HG02943 (cell line): Measurements from ENCODE around the gene ZFAND4.
"Not testable (repeated sequence)": the region's sequence is repeated elsewhere in the genome, so short reads cannot be mapped to it uniquely, and the experiment has no call there.

ENCODE experiments used
- ATAC-seq: cut with Tn5 transposase; IDR thresholded peaks from one replicate; pipeline ENCODE4 v1.9.1; 2021; ENCODE audit warnings: mild to moderate bottlenecking, low read depth, moderate library complexity; ENCODE audit not compliant: unreplicated experiment

Gene ZFAND4

GRCh38 chr10:45672181-45673073, at the start of gene ZFAND4:
Gene ZFAND4 (minus strand): TSS chr10:45672772. CDS start chr10:45663725, 9,047 bp downstream.
- peak; percentile 98 for ATAC-seq

GRCh38 chr10:45721503-45721902, 48.9 kb upstream of the ZFAND4 start:
- not testable (repeated sequence) for ATAC-seq

DNA sequence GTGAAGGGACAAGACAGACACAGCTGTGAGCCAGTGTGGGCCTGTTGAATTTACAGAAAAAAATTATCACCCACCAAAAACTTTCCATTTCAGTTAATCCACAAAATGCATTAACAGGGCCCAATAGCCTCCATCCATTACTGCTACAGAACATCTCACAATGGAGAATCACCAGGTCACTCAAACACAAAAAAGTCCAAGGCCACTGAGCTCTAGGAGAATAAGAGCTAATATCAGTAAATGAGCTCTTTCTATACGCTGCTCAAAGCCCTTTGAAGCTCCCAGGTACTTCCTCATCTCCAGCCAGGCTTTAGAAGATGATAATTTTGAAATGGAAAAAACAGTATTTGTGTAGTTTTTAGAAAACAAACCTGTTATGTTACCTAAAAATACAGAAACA, 45.1 kb upstream of the ZFAND4 start:
- not testable (repeated sequence) for ATAC-seq

DNA sequence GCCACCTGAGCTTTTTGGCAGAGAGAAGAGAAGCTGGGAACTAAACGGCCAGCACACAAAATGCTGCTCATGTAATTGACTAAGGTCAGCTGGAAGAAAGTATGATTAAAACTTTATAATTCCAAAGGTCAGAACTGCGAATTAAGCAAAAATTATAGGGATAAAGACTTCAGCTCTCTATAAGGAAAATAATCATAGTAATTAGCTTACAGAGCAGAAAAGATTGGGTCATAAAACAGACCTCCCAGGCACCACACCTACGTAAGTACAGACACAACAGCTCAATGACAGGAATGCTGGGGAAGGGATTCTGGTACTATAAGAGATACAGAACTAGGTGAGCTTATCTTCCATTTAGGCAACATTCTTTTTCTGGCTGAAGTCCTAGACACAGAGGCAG, 44.5 kb upstream of the ZFAND4 start:
- ATAC-seq, result not testable (repeated sequence)

DNA sequence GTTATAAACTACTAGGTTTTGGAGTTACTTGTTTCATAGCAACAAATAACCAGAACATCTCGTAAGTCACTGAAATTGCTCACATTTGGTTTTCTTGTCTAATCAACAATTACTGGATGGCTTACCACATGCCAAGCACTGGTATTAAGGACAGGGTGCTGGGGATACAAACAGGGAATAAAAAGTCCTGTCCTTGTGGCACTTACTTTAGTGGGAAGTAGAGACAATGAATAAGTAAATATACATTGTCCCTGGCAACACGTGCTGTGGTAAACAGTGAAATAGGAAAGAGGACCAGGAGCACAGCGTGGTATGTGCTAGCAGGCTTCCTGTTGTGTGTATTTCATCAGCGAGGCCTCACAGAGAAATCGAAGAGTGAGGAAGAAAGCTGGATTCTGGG, 38.7 kb upstream of the ZFAND4 start:
- ATAC-seq, result not testable (repeated sequence)

DNA sequence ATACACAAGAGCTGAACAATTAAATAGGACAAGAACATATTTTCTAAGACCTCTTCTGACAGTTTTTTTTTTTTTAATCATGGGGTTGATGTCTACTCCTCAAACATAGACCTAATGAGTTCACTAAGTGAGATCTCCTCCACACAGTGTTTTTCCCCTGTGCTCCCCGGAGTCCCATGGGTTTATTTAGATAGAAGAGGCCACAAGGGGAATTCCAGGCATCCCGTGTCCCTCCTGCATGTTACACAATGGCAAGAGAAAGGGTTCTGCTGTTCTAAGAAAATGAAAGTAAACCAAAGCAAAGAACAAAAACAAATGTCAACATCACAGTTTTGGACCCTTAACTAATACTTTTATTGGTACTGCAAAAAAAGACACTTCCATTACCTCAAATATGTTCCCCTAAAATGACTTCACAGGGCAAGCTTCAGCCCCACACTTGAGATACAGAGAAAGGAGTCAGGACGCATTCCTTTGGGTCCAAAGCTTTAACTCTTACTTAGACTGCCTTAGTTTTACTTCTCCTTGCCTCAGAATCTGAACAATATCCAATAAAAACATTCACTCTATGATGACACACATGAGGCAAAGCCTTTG, 37.7 kb upstream of the ZFAND4 start:
- ATAC-seq, result not testable (repeated sequence)

GRCh38 chr10:45678467-45678866, 5.9 kb upstream of the ZFAND4 start:
- not testable (repeated sequence) for ATAC-seq

- ATAC-seq, result no peak
Measured at GRCh38 chr10:45675388-45675787, 2.8 kb upstream of the ZFAND4 start.

DNA sequence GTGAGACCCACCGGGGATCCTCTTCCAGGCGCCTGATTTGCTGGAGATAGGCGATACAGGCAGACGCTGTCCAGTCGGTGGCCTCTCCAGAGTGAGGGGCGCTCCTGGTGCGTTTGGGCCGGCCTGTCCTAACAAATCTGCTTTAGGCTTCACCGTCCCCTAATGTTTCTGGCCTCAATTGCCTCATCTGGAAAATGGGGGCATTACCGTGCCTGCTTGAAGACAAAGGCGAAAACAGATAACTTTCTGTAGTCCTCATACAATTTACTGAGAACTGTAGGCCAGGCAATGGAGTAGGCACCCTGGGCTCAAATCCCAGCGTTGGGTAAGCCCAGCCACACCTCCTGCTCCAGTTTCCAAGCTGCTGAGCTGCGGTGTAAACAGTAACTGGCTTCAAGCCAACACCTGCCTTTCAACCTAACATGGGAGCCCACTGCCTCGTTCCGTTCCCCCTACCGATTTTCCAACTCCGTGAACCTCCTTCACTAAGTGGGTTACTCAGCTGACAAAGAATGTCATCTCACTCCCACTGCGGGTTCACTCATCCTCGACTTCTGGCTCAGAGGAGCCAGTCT, 589 bp upstream of the ZFAND4 start:
- ATAC-seq, result no peak

DNA sequence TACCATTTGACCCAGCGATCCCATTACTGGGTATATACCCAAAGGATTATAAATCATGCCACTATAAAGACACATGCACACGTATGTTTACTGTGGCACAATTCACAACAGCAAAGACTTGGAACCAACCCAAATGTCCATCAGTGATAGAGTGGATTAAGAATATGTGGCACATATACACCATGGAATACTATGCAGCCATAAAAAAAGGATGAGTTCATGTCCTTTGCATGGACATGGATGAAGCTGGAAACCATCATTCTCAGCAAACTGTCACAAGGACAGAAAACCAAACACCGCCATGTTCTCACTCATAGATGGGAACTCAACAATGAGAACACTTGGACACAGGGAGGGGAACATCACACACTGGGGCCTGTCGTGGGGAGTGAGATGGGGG, 1.3 kb downstream of the ZFAND4 start:
- not testable (repeated sequence) for ATAC-seq

DNA sequence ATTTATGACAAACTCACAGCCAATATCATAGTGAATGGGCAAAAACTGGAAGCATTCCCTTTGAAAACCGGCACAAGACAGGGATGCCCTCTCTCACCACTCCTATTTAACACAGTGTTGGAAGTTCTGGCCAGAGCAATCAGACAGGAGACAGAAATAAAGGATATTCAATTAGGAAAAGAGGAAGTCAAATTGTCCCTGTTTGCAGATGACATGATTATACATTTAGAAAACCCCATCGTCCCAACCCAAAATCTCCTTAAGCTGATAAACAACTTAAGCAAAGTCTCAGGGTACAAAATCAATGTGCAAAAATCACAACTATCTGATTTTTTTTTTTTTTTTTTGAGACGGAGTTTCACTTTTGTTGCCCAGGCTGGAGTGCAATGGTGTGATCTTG, 2.7 kb downstream of the ZFAND4 start:
- ATAC-seq, result not testable (repeated sequence)

- no peak for ATAC-seq
Measured at GRCh38 chr10:45660876-45661411, 11.6 kb downstream of the ZFAND4 start.

DNA sequence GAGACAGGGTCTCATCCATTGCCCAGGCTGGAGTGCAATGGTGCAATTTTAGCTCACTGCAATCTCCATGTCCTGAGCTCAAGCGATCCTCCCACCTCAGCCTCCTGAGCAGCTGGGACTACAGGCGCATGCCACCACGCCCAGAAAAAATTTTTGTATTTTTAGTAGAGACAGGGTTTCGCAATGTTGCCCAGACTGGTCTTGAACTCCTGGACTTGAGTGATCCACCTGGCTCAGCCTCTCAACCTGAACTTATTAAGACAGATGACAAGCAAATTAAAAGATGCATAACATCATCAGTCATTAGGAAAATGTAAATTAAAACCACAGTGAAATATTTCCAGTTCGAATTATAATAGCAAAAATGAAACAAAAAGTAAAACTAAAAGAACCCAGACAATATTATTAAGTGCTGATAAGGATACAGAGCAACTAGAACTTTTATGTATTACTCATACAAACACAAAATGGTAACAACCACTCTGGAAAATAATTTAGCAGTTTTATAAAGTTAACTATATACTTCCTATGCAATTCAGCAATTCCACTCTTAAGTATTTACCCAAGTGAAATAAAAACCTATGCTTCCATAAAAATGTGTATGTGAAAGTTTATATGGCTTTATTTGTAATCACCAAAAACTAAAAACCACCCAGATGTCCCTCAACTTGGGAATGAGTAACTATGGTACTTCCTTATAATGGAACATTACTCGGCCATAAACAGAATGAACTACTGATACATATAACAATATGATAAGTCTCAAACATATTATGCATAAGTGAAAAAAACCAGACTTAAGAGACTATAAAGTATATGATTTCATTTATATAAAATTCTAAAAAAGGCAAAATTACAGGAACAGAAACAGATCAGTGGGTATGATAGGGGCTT, 15.3 kb downstream of the ZFAND4 start:
- ATAC-seq, result no peak

GRCh38 chr10:45655219-45655618, 17.4 kb downstream of the ZFAND4 start:
- ATAC-seq, result no peak

DNA sequence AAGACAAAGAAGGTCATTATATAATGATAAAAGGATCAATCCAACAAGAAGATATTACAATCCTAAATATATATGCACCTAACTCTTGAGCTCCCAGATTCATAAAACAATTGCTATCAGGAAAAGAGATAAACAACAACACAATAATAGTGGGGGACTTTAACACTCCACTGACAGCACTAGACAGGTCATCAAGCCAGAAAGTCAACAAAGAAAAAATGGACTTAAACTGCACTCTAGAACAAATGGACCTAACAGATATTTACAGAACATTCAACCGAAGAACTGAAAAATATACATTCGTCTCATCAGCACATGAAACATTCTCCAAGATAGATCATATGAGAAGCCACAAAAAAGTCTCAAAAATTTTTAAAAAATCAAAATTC, 17.8 kb downstream of the ZFAND4 start:
- not testable (repeated sequence) for ATAC-seq

DNA sequence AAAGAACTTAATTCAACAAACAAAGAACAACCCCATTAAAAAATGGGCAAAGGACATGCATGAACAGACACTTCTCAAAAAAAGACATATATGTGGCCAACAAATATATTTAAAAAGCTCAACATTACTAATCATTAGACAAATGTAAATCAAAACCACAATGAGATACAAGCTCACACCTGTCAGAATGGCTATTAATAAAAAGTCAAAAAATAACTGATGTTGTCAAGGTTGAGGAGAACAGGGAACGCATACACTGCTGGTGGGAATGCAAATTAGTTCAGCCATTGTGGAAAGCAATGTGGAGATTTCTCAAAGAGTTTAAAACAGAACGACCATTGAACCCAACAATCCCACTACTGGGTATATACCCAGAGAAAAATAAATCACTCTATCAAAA, 19.1 kb downstream of the ZFAND4 start:
- peak; percentile 55 for ATAC-seq

DNA sequence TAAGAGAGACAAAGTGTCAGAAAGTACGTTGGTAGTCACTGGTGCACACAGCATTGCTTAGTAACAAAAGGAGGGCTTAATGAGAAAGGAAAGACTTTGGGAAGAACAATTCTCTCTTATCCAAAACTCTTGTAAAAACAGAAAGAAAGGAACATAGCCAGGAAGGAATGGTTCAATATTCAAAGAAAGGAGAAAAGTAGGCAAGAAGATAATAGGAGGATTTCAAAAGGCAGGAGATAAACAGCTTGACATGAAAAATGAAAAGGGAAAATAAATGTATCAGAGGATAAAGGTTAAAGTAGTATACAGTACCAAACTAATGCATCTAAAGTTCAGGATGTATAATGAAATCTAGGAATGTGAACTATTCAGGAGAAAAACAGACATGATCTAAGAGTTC, 20.1 kb downstream of the ZFAND4 start:
- no peak for ATAC-seq

DNA sequence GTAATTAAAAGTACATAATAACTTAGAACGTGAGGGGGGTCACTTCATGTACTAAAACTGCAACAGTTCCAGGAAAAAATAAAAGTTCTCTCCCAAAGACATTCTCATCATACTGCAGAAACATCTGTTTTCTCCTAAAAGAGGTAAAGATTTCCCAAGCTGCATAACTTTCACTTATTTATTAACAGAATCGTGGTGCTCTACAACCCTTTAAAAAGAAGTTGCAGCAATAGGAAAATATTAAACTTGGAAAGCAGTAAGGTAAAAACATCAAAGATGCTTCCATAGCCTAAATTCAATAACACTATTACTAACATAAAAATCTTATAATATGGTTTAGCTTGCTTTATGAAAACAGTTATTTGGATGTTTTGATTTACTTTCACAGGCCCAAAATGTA, 23.3 kb downstream of the ZFAND4 start:
- no peak for ATAC-seq

DNA sequence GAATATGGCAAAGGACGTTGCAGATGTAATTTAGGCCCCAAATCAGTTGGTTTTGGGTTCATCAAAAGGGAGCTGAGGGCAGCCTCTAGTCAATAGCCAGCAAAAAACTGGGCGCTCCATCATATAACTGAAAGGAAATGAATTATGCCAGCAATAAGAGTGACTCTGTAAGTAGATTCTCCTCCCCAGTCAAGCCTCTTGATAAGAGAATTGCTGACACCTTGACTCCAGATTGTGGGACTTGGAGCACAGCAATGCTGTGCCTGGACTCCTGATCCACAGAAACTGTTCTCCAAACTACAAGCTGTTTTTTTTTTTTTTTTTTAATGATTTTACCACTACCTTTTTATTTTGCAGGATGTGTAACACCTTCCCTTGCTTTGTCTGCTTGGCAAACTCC, 25.5 kb downstream of the ZFAND4 start:
- no peak for ATAC-seq

DNA sequence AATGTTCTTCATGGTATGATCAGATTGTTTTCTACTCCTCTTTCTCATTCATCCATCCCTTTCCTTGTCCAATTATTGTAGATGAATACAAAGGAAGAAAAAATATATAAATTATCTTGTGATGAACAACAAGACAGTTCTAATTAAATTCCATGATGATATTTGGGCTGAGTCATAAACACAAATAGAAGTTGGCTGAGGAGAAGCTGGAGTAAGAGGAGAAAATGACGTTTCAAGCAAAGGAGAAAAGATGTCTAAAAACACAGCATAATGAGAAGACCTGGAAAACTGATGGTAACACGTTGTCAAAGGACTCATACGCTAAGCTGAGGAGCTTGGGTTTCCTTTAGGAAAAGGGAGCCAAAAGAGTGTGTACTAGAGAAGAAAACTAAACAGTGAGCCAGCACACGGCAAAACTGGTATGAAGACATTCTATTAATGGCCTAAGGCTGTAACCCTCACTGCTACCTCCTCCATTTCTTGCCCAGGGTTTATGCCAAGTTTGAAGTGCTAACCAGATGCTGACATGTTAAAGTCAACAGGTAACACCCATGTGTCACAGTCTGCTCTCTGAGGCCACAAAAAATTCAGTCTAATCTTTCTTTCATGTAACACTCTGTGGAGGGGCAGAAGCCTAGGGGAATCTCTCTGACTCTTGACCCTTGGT, 26.1 kb downstream of the ZFAND4 start:
- no peak for ATAC-seq
